GM10847 (cell line): Measurements from ENCODE around the gene NCKAP5.

ENCODE experiments used
- POLR2A ChIP-seq: IDR thresholded peaks from 2 replicates; pipeline ENCODE4 v1.6.1; 2011; ENCODE audit not compliant: insufficient read length; ENCODE audit errors: extremely low read depth

NCKAP5 gene

GRCh38 chr2:133167223-133167622, 401.0 kb downstream of the NCKAP5 start:
- no peak for TF ChIP-seq POLR2A

DNA sequence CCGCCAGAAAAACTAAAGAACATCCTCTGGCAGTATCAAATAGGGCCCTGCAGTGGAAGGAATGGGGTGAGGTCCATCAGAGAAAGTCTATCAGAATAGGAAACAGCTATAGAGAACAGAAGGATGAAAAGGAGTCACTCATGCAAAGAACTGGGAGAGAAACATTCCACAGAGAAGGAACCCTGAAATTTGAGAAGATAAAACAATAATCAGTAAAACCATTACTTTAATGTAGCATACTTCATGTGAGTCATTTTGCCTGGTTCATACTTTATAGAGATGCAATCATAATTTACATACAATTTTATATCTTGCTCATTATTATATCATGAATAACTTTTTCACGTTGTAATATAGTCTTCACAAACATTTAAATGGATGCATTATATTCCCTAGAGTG, 402.2 kb downstream of the NCKAP5 start:
- no peak for TF ChIP-seq POLR2A

GRCh38 chr2:133163111-133163510, 405.2 kb downstream of the NCKAP5 start:
- no peak for TF ChIP-seq POLR2A

GRCh38 chr2:133158442-133158841, 409.8 kb downstream of the NCKAP5 start:
- TF ChIP-seq POLR2A, result no peak

DNA sequence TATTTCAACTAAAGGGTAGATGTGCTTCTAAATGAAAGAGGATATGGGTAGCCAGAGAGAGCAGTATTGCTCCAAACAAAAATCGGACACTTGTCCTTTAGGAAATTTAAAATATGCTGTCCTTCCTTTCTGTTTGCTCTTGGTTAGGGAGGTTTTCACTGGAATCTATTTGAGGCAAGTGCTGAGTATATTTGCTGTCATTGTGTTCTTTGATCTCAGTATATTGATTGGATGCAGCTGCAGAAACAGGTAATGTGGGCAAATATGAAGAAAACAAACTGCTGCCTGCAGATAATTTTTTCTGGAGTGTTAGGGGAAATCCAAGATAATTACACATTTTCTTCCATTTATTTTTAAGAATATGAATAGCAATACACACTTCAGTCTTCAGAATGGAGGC, 410.2 kb downstream of the NCKAP5 start:
- TF ChIP-seq POLR2A, result no peak

DNA sequence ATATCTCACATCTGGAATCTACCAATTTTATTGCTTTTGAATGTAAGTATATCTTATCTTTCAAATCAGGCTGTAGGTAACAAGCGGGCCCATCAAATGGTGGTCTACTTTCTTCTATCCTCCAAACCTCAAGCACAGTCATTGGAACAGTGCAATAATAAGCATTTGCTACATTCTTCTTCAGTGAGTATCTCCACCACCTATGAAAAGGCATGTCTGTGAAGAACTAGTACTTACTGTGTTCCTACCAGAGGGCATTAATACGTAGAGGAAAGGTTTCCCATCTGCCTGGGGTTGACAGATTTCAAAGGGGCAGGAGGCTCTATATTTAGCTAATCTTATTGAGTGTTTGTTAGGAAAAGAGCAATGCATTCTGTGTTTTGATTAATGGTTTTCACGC, 411.1 kb downstream of the NCKAP5 start:
- TF ChIP-seq POLR2A, result no peak

DNA sequence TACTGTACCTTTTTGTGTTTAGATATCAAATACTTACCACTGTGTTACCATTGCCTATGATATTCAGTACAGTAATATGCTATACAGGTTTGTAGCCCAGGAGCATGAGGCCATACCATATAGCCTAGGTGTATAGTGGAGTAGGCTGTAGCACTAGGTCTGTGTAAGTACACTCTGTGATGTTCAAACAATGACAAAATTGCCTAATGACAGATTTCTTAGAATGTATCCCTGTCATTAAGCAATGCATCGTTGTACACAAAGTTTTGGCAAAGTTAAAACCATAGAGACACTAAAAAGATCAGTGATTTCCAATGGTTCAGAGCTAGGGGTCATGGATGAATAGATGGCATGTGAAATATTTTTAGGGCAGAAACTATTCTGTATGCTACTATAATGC, 415.5 kb downstream of the NCKAP5 start:
- no peak for TF ChIP-seq POLR2A

- TF ChIP-seq POLR2A, result no peak
Measured at GRCh38 chr2:133148187-133148586, 420.1 kb downstream of the NCKAP5 start.

- TF ChIP-seq POLR2A, result no peak
Measured at GRCh38 chr2:133146893-133147292, 421.4 kb downstream of the NCKAP5 start.

DNA sequence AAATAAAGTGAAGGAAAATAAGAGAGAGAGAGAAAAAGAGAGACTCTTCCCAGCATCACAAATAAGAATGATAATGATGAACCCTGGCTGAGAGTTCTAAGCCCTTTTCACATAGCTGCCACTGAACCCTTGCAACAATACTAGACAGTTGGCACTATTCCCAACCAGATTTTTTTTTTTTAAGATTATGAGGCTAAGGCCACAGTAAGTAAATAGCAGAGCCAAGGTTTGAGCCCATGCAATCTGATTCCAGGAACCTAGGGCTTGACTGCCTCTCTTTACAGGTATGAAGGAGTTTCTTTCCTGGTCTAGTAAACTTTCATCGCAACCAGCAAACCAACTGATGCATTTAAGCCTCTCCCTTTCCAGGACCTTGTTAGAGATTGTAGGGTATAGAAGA, 424.6 kb downstream of the NCKAP5 start:
- TF ChIP-seq POLR2A, result no peak

- no peak for TF ChIP-seq POLR2A
Measured at GRCh38 chr2:133142087-133142486, 426.2 kb downstream of the NCKAP5 start.

- no peak for TF ChIP-seq POLR2A
Measured at GRCh38 chr2:133140620-133141019, 427.6 kb downstream of the NCKAP5 start.

GRCh38 chr2:133139847-133140533, 428.3 kb downstream of the NCKAP5 start:
- TF ChIP-seq POLR2A, result no peak

GRCh38 chr2:133138693-133139092, 429.6 kb downstream of the NCKAP5 start:
- TF ChIP-seq POLR2A, result no peak

DNA sequence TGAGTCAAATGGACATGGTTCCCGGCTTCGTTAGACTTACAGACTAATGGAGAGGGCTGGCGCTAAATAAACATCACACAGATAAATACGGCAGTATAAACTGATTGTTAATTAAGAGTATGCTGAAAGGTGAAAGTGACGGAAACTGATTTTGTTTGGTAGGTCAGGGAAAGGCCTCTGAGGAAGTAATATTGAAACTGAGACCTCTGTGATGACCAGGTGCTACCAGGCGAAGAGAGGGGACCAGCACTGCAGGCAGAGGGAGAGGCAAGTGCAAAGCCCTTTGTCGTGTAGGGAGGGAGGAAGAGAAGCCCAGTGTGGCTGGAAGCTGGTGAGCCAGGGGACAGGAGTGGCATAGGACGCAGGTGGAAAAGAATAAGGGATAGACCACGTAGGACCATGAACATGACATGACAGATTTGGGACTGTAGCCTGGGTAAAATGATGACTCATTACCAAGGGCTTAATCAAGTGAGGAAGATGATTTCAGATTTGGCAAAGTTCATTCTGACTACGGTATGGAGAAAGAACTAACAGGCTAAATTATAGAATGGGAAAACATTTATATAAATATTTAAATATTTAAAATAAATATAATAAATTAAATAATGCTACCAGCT, 433.1 kb downstream of the NCKAP5 start:
- TF ChIP-seq POLR2A, result no peak

- no peak for TF ChIP-seq POLR2A
Measured at GRCh38 chr2:133130548-133131246, 437.6 kb downstream of the NCKAP5 start.

DNA sequence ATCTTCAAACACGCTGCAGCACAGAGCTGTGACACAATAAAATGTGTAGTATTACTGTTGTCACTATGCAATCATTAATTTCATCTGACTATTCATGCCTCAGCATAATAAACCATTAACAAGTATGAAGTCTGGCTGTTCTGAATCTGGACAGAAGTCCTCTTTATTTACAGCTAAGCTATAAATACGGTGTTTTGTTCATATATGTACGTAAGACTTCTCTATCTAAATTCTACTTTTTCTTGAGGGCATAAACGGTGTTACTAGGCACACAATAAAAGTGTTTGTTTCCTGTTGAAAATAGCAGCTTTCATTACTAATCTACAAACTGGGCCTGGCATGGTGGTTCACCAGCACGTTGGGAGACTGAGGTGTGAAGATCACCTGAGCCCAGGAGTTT, 443.8 kb downstream of the NCKAP5 start:
- TF ChIP-seq POLR2A, result no peak

DNA sequence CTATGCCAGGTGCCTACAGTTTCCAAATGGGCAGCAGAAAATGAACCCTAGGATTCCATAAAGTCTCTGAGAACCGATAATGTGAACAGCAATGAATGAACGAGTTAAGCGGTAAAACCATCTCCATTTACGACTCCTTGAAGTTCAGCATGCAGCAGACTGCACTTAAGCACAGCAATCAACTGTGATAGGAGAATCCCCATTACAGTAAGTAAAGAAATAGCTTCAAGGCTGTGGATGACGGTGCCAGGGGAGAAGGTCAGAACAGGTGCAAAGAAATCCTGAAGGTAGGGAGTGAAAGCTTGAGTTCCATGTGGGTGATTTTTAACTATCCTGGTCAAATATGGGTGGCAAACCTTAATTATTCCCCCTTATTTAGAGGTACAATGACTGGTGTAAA, 444.4 kb downstream of the NCKAP5 start:
- no peak for TF ChIP-seq POLR2A
